Thyroid gland (tissue), 4 donors: ENCODE results near the gene SRRT.

Experiments used
- POLR2A ChIP-seq, 2 donors: fragments of 450-650 bp; IDR thresholded peaks; one replicate each; pipeline ENCODE4 v1.6.1; 2017; ENCODE audit warnings: antibody characterized with exemption in 2 of 2, mild to moderate bottlenecking in 2 of 2, moderate library complexity in 1 of 2
- TF ChIP-seq, protein P1 (sequence below), 6 experiments: fragments of 200-600 bp in 3 of 6; fragments of 450-650 bp in 3 of 6; sonication (generic) in 3 of 6; IDR thresholded peaks; one replicate each; pipeline ENCODE4 v1.5.1; 2016 to 2019; ENCODE audit warnings: antibody characterized with exemption in 6 of 6, mild to moderate bottlenecking in 2 of 6, inconsistent platforms in 1 of 6, moderate library complexity in 1 of 6

DNA sequence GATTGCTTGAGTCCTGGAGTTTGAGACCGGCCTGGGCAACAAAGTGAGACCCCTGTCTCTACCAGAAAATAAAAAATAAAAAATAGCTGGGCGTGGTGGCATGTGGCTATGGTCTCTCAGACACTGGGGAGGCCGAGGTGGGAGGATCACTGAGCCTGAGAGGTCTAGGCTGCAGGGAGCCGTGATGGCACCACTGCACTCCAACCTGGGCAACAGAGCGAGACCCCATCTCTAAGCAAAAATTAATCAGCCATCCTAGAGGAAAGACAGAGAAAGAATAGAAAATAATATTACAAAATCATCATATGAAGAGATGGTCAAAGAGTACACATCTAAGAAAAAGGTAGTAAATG lies 42.6 kb upstream of the SRRT start:
- TF ChIP-seq, protein P1, sequence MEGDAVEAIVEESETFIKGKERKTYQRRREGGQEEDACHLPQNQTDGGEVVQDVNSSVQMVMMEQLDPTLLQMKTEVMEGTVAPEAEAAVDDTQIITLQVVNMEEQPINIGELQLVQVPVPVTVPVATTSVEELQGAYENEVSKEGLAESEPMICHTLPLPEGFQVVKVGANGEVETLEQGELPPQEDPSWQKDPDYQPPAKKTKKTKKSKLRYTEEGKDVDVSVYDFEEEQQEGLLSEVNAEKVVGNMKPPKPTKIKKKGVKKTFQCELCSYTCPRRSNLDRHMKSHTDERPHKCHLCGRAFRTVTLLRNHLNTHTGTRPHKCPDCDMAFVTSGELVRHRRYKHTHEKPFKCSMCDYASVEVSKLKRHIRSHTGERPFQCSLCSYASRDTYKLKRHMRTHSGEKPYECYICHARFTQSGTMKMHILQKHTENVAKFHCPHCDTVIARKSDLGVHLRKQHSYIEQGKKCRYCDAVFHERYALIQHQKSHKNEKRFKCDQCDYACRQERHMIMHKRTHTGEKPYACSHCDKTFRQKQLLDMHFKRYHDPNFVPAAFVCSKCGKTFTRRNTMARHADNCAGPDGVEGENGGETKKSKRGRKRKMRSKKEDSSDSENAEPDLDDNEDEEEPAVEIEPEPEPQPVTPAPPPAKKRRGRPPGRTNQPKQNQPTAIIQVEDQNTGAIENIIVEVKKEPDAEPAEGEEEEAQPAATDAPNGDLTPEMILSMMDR (IDR thresholded peaks at IDR 0.05): no peak
- no peak for TF ChIP-seq POLR2A (IDR thresholded peaks at IDR 0.05)
